ENCODE results near the gene TRIM3.

Gene TRIM3

DNA sequence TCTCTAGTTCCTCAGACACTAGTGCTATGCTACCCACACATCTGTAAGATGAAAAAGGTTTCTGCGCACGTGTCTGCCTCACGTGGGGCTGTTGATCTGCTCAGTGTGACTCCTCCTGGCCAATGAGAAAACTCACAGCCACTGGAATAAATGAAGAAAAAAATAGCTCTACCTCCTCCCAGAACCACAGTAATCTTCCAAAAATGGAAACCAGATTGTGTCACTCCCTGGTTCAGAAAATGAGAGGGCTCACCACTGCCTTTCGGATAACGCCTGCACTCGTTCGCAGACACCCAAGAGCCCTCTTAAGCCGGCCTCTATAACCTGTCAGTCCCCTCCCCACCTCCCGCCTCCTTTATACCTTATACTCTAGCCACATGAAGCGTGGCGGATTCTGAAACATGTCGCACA is 59.9 kb downstream of the TRIM3 start:
- Histone ChIP-seq H3K4me1 (ENCODE audit: low read length) (peaks cover 15% of the 10 kb centered on the region), H3K79me2 (ENCODE audit: low read length) (no peaks in the 10 kb centered on the region), H4K20me1 (ENCODE audit: insufficient read depth, low read length) (no peaks in the 10 kb centered on the region), H3K27me3 (ENCODE audit: low read depth, low read length) (0 out of 2 replicates have a peak, but pooled peaks cover 3% of the 10 kb centered on the region), H3K4me3 (ENCODE audit: low read length) (no peak overlapping the region), H3K36me3 (replicated peaks; ENCODE audit: low read depth, low read length) (no peaks in the 10 kb centered on the region), H2AFZ (ENCODE audit: low read depth, low read length) (no peak overlapping the region), H3K4me2 (ENCODE audit: low read length) (no peak overlapping the region), H3K9ac (ENCODE audit: low read length) (no peak overlapping the region), H3K27ac (ENCODE audit: low read length) (no peak overlapping the region), H3K9me3 (ENCODE audit: insufficient read depth, low read length) (no peaks in the 10 kb centered on the region)
- TF ChIP-seq, protein P1, sequence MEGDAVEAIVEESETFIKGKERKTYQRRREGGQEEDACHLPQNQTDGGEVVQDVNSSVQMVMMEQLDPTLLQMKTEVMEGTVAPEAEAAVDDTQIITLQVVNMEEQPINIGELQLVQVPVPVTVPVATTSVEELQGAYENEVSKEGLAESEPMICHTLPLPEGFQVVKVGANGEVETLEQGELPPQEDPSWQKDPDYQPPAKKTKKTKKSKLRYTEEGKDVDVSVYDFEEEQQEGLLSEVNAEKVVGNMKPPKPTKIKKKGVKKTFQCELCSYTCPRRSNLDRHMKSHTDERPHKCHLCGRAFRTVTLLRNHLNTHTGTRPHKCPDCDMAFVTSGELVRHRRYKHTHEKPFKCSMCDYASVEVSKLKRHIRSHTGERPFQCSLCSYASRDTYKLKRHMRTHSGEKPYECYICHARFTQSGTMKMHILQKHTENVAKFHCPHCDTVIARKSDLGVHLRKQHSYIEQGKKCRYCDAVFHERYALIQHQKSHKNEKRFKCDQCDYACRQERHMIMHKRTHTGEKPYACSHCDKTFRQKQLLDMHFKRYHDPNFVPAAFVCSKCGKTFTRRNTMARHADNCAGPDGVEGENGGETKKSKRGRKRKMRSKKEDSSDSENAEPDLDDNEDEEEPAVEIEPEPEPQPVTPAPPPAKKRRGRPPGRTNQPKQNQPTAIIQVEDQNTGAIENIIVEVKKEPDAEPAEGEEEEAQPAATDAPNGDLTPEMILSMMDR (IDR thresholded peaks at IDR 0.05; ENCODE audit: low read depth, low read length), result no peak
- no peak for TF ChIP-seq EZH2phosphoT487 (IDR thresholded peaks at IDR 0.05; ENCODE audit: low read depth)

DNA sequence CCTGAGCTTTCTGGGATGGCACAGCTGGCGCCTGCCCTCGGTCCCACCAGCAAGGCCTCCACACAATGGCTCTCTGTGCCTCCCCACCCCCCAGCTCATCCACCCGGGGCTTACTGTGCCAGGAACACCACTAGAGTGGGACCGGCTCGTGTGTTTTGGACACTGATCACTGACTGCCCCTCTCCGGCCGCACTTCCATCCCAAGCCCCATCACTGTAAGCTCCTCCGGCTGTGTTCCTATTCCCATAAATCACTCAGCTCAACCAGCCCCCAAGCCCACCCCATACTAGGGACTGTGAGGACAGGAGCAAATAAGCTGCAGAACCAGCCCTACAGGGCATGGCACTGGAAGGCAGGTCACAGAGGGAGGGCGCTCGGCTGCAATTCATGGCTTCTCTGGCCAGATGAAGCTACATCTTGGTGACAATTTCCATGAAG is 62.1 kb downstream of the TRIM3 start:
- Histone ChIP-seq H3K9ac (ENCODE audit: low read length) (no peak overlapping the region), H3K4me2 (ENCODE audit: low read length) (no peak overlapping the region), H3K4me3 (ENCODE audit: low read length) (no peak overlapping the region), H3K4me1 (ENCODE audit: low read length) (peaks cover 8% of the 10 kb centered on the region; the same call in 1 of the 2 replicates), H4K20me1 (ENCODE audit: insufficient read depth, low read length) (no peaks in the 10 kb centered on the region), H3K27me3 (ENCODE audit: low read depth, low read length) (no peaks in the 10 kb centered on the region), H3K27ac (ENCODE audit: low read length) (no peak overlapping the region), H2AFZ (ENCODE audit: low read depth, low read length) (no peak overlapping the region), H3K36me3 (replicated peaks; ENCODE audit: low read depth, low read length) (no peaks in the 10 kb centered on the region), H3K79me2 (ENCODE audit: low read length) (no peaks in the 10 kb centered on the region), H3K9me3 (ENCODE audit: insufficient read depth, low read length) (no peaks in the 10 kb centered on the region)
- TF ChIP-seq, protein P1 (IDR thresholded peaks at IDR 0.05; ENCODE audit: low read depth, low read length), result no peak
- no peak for TF ChIP-seq EZH2phosphoT487 (IDR thresholded peaks at IDR 0.05; ENCODE audit: low read depth)

DNA sequence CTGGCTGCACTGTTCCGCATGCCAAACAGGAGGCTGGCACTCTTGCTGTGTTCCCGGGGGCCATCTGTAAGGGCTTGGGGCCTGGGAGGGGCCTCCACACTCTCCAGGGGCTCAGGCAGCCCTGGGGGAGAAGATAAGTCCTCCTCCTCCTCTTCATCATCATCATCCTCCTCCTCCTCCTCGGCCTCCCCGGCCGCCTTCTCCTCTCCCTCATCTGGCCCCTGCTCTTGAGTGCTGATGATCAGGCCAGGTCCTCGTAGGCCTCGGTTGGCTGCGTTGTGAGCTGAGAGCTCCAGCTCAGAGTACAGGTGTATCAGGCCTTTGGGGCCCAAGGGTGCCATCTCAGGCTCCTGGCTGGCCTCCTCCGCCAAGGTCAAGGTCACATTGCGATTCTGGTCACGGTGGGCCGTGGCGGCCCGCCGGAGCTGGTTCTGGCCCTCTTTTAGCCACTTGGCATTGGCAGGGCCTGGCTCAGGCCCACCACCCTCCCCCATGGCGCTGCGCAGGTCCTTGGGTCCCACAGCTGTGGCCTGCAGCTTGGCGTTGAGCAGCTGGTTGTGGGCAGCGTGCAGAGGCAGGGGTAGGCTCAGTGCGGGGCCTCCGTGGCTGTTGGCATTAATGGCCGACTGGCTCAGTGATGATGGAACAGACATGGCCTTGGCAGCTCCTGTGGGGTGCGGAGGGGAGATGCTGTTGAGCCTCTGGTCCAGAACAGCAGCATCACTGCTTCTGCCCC is 62.9 kb downstream of the TRIM3 start:
- no peaks in the 10 kb centered on the region for H3K36me3 ChIP-seq (replicated peaks; ENCODE audit: low read depth, low read length)
- H3K4me2 ChIP-seq (ENCODE audit: low read length), result no peak overlapping the region
- no peak overlapping the region for H3K9ac ChIP-seq (ENCODE audit: low read length)
- no peaks in the 10 kb centered on the region for H4K20me1 ChIP-seq (ENCODE audit: insufficient read depth, low read length)
- H3K79me2 ChIP-seq (ENCODE audit: low read length), result no peaks in the 10 kb centered on the region
- H3K9me3 ChIP-seq (ENCODE audit: insufficient read depth, low read length), result no peaks in the 10 kb centered on the region
- H3K4me3 ChIP-seq (ENCODE audit: low read length), result no peak overlapping the region
- no peak overlapping the region for H2AFZ ChIP-seq (ENCODE audit: low read depth, low read length)
- no peaks in the 10 kb centered on the region for H3K27me3 ChIP-seq (ENCODE audit: low read depth, low read length)
- no peak for TF ChIP-seq EZH2phosphoT487 (IDR thresholded peaks at IDR 0.05; ENCODE audit: low read depth)
- TF ChIP-seq, protein P1 (IDR thresholded peaks at IDR 0.05; ENCODE audit: low read depth, low read length), result no peak
- H3K4me1 ChIP-seq (ENCODE audit: low read length), result peaks cover 8% of the 10 kb centered on the region; the same call in 1 of the 2 replicates
- no peak overlapping the region for H3K27ac ChIP-seq (ENCODE audit: low read length)

DNA sequence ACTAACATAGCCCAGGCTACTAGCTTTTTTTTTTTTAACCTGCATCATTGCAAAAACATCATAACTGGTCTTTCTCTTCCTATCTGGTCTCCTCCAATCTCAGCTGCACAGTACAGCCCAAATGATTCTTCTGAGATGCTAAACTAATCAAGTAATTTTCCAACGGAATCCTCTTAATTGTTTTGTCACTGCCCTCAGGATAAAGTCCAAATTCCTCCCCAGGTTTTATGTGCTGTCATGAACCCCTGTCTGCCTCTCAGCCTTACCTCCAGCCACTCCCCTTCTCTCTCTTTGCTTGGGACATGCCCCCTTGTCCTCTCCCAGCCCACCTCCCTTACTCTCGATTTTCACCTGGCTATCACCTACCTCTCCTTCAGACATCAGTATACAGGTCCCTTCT is 67.4 kb downstream of the TRIM3 start:
- H3K27me3 ChIP-seq (ENCODE audit: low read depth, low read length), result no peaks in the 10 kb centered on the region
- H3K36me3 ChIP-seq (replicated peaks; ENCODE audit: low read depth, low read length), result no peaks in the 10 kb centered on the region
- no peaks in the 10 kb centered on the region for H3K79me2 ChIP-seq (ENCODE audit: low read length)
- H3K27ac ChIP-seq (ENCODE audit: low read length), result no peak overlapping the region
- H3K9ac ChIP-seq (ENCODE audit: low read length), result no peak overlapping the region
- peaks cover 26% of the 10 kb centered on the region for H3K4me1 ChIP-seq (ENCODE audit: low read length)
- H3K4me2 ChIP-seq (ENCODE audit: low read length), result no peak overlapping the region
- no peak overlapping the region for H2AFZ ChIP-seq (ENCODE audit: low read depth, low read length)
- no peak overlapping the region for H3K4me3 ChIP-seq (ENCODE audit: low read length)
- H4K20me1 ChIP-seq (ENCODE audit: insufficient read depth, low read length), result no peaks in the 10 kb centered on the region
- no peak for TF ChIP-seq EZH2phosphoT487 (IDR thresholded peaks at IDR 0.05; ENCODE audit: low read depth)
- H3K9me3 ChIP-seq (ENCODE audit: insufficient read depth, low read length), result no peaks in the 10 kb centered on the region

Measured in OCI-LY3 (cell line).